Keratinocyte (primary cell): ENCODE results near the gene DCLK2.

ENCODE experiments used
- EZH2 ChIP-seq: IDR thresholded peaks from one replicate; pipeline ENCODE4 v1.6.1; 2012; ENCODE audit warnings: inconsistent platforms, mild to moderate bottlenecking, low read length, moderate library complexity
- TF ChIP-seq, protein P1 (sequence below), 3 experiments: IDR thresholded peaks in 1 of 3; conservative IDR thresholded peaks in 1 of 3; optimal IDR thresholded peaks in 1 of 3; 2 replicates in 2 of 3; 3 replicates in 1 of 3; pipeline versions ENCODE3 to v1.5.1; 2011; ENCODE audit warnings: low read length in 3 of 3, mild to moderate bottlenecking in 3 of 3, moderate library complexity in 2 of 3, control low read depth in 1 of 3, inconsistent platforms in 1 of 3; ENCODE audit not compliant: insufficient read depth in 2 of 3; ENCODE audit errors: extremely low read depth in 1 of 3

DNA sequence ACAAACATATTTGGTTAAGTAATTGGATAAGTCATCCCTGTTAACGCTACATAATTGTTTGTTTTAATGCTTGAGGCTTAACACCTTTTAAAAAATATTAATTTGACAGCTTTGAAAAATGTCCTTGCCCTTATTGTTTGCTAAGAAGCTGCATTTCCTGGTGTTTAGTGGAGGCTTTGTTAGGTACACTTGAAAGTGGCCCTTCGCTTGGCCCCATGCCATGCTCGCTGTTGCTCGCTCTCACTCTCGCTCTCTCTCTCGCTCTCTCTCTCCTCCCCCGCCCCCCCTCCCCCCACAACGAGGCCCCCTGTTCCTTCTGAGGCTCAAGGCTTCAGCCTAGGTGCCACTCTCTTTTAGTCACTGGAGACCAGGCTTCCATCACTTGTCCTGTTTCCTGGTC is 139.6 kb downstream of the DCLK2 start:
- TF ChIP-seq, protein P1, sequence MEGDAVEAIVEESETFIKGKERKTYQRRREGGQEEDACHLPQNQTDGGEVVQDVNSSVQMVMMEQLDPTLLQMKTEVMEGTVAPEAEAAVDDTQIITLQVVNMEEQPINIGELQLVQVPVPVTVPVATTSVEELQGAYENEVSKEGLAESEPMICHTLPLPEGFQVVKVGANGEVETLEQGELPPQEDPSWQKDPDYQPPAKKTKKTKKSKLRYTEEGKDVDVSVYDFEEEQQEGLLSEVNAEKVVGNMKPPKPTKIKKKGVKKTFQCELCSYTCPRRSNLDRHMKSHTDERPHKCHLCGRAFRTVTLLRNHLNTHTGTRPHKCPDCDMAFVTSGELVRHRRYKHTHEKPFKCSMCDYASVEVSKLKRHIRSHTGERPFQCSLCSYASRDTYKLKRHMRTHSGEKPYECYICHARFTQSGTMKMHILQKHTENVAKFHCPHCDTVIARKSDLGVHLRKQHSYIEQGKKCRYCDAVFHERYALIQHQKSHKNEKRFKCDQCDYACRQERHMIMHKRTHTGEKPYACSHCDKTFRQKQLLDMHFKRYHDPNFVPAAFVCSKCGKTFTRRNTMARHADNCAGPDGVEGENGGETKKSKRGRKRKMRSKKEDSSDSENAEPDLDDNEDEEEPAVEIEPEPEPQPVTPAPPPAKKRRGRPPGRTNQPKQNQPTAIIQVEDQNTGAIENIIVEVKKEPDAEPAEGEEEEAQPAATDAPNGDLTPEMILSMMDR (optimal IDR thresholded peaks at IDR 0.05 in 1 of 3, IDR thresholded peaks at IDR 0.05 in 1 of 3, conservative IDR thresholded peaks at IDR 0.05 in 1 of 3; ENCODE audit: extremely low read depth in 1 of 3, insufficient read depth in 2 of 3, low read length in 3 of 3) = no peak
- no peak for TF ChIP-seq EZH2
